HL-60 (cell line): ENCODE results near the gene CFAP65.

ENCODE experiments used
- DNase-seq, 2 experiments: peaks; one replicate each; pipeline ENCODE4 v3.0.0-alpha.2; 2010 to 2020; ENCODE audit warnings: low read depth in 1 of 2, low spot score in 1 of 2
- H3K27ac ChIP-seq: fragments of 250-450 bp; sonication (Bioruptor Pico); replicated peaks from 2 replicates; pipeline ENCODE4 v1.5.1; 2020; ENCODE audit warnings: mild to moderate bottlenecking, moderate library complexity
- H3K27me3 ChIP-seq: fragments of 250-450 bp; sonication (Bioruptor Pico); 2 replicates; pipeline ENCODE4 v1.5.1; 2021; ENCODE audit warnings: mild to moderate bottlenecking, moderate library complexity; ENCODE audit not compliant: insufficient read depth, poor library complexity, severe bottlenecking
- H3K4me3 ChIP-seq: replicated peaks from 2 replicates; pipeline ENCODE4 v1.5.1; 2011; ENCODE audit warnings: mild to moderate bottlenecking, control low read depth, low read length; ENCODE audit not compliant: insufficient read depth
- GABPA ChIP-seq: IDR thresholded peaks from 2 replicates; pipeline ENCODE4 v1.6.1; 2012; ENCODE audit warnings: low read depth
- POLR2AphosphoS5 ChIP-seq: IDR thresholded peaks from 2 replicates; pipeline ENCODE4 v1.6.1; 2012; ENCODE audit warnings: low read depth
- SPI1 ChIP-seq: IDR thresholded peaks from 2 replicates; pipeline ENCODE4 v1.6.1; 2012; ENCODE audit warnings: low read depth, mild to moderate bottlenecking, borderline replicate concordance
- TF ChIP-seq, protein P1 (sequence below): IDR thresholded peaks from one replicate; pipeline ENCODE4 v1.5.1; 2011; ENCODE audit warnings: low read length, control low read depth, inconsistent platforms; ENCODE audit not compliant: insufficient read depth
- TF ChIP-seq, protein P2 (sequence below): IDR thresholded peaks from 2 replicates; pipeline ENCODE4 v1.6.1; 2012; ENCODE audit warnings: low read depth; ENCODE audit not compliant: insufficient replicate concordance

CFAP65 gene

DNA sequence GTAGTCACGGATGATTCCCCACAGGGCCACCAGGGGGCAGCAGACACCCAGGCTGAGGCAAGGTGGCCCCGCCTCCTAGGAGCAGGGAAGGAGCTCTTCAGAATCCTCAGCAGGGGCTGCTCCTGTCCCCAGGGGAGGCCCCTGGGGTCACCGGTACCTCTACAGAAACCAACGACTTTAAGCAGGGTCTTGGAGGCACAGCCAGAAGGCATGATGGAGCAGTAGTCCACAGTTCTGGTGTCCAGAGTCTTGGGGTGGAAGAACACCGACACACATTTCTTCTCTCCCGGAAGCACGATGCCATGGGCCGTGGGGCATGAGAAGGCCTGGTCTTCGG, 11.5 kb downstream of the CFAP65 start:
- Histone ChIP-seq H3K27ac (no peak overlapping the region), H3K4me3 (no peak overlapping the region), H3K27me3 (peaks cover 25% of the 10 kb centered on the region)
- peak; percentile 52 to 68 for DNase-seq
- TF ChIP-seq, protein P1, sequence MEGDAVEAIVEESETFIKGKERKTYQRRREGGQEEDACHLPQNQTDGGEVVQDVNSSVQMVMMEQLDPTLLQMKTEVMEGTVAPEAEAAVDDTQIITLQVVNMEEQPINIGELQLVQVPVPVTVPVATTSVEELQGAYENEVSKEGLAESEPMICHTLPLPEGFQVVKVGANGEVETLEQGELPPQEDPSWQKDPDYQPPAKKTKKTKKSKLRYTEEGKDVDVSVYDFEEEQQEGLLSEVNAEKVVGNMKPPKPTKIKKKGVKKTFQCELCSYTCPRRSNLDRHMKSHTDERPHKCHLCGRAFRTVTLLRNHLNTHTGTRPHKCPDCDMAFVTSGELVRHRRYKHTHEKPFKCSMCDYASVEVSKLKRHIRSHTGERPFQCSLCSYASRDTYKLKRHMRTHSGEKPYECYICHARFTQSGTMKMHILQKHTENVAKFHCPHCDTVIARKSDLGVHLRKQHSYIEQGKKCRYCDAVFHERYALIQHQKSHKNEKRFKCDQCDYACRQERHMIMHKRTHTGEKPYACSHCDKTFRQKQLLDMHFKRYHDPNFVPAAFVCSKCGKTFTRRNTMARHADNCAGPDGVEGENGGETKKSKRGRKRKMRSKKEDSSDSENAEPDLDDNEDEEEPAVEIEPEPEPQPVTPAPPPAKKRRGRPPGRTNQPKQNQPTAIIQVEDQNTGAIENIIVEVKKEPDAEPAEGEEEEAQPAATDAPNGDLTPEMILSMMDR: peak; percentile 94
- TF ChIP-seq, protein P2, sequence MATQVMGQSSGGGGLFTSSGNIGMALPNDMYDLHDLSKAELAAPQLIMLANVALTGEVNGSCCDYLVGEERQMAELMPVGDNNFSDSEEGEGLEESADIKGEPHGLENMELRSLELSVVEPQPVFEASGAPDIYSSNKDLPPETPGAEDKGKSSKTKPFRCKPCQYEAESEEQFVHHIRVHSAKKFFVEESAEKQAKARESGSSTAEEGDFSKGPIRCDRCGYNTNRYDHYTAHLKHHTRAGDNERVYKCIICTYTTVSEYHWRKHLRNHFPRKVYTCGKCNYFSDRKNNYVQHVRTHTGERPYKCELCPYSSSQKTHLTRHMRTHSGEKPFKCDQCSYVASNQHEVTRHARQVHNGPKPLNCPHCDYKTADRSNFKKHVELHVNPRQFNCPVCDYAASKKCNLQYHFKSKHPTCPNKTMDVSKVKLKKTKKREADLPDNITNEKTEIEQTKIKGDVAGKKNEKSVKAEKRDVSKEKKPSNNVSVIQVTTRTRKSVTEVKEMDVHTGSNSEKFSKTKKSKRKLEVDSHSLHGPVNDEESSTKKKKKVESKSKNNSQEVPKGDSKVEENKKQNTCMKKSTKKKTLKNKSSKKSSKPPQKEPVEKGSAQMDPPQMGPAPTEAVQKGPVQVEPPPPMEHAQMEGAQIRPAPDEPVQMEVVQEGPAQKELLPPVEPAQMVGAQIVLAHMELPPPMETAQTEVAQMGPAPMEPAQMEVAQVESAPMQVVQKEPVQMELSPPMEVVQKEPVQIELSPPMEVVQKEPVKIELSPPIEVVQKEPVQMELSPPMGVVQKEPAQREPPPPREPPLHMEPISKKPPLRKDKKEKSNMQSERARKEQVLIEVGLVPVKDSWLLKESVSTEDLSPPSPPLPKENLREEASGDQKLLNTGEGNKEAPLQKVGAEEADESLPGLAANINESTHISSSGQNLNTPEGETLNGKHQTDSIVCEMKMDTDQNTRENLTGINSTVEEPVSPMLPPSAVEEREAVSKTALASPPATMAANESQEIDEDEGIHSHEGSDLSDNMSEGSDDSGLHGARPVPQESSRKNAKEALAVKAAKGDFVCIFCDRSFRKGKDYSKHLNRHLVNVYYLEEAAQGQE: no peak

DNA sequence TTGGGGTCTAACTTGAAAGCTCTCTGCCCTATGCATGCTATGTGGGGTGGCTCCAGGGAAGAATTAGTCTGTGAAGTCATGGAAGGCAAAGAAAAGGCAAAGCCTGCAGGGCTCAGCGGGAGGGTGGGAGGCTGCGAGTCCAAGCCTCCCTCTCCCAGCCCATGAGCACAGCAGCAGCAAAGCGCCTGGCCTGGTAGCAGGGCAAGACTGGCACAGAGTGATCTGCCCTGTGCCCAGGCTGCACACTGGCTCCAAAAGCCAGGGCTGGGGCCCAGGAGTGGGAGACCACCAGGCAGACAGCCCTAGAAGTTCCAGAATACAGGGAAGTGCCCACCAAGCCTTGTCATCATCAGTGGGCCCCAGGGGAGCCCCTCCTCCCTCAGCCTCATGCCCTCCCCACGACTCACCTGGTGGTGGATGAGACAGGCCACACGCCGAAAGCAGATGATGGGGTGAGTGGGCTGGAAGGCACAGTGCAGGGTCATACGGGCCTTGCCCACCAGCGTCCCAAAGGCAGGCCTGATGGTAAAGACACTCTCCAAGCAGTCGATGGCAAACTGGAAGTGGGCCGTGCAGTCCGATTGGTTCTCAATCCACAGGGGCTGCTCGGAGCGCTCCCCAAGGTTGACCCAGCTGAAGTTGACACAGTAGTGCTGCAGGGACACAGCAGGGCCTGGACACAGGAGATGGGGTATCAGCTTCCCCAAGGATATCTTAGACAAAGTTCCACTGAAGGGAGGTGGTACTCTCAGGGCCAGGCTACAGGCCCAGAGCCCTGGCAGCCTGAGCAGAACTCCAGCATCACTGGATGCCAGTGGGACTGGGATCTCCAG, 12.1 kb downstream of the CFAP65 start:
- Histone ChIP-seq H3K27me3 (peaks cover 22% of the 10 kb centered on the region), H3K4me3 (no peak overlapping the region), H3K27ac (no peak overlapping the region)
- TF ChIP-seq SPI1 (no peak), POLR2AphosphoS5 (no peak), GABPA (no peak)
- TF ChIP-seq, protein P1: no peak
- TF ChIP-seq, protein P2: no peak
- DNase-seq: no peak

DNA sequence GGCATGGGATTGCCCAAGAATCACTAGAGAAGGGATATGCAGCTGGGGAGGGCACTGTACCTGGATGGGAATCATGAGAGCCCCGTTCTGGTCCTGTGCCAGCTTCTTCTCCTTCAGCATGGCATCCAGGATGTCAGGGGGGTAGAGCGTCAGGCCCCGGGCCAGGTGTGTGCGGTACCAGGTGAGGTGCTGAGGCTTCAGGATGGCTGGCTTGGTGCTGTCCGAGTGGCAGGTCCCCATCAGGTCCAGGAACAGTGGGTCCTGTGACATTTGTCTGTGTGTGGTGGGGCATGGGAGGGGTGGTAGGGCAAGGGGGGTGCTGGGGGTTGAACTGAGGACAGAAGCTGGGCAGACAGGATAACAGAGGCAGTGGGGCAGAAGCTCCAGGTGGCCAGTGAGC, 13.2 kb downstream of the CFAP65 start:
- Histone ChIP-seq H3K27ac (no peak overlapping the region), H3K27me3 (peaks cover 18% of the 10 kb centered on the region), H3K4me3 (no peak overlapping the region)
- TF ChIP-seq, protein P2: no peak
- TF ChIP-seq, protein P1: no peak
- TF ChIP-seq GABPA: no peak
- no peak for TF ChIP-seq SPI1
- no peak for TF ChIP-seq POLR2AphosphoS5
- DNase-seq: no peak
